Vagina (tissue), 2 donors: ENCODE measurements around the gene ZNF516. TPM values are rescaled to one million over a fixed set of nuclear protein-coding genes. Genes with fewer than 3 reads are reported as not detected.
A peak's percentile ranks its signal among the peaks of the same experiment; 100 is the strongest.

ENCODE experiments used
- DNase-seq, 2 donors: peaks; one replicate each; pipeline ENCODE4 v3.0.0-alpha.2; 2017; ENCODE audit errors: extremely low spot score in 2 of 2
- H3K27ac ChIP-seq: fragments of 200-600 bp; sonication (generic); one replicate; pipeline ENCODE4 v1.5.1; 2019
- H3K27me3 ChIP-seq: fragments of 200-600 bp; sonication (generic); one replicate; pipeline ENCODE4 v1.5.1; 2019
- H3K36me3 ChIP-seq, 2 donors: fragments of 200-600 bp; sonication (generic); one replicate each; pipeline ENCODE4 v1.5.1; 2017 to 2019
- H3K4me1 ChIP-seq: fragments of 200-600 bp; sonication (generic); one replicate; pipeline ENCODE4 v1.5.1; 2019
- H3K4me3 ChIP-seq, 2 donors: fragments of 200-600 bp; sonication (generic); 1 replicate in 1 of 2; 2 replicates in 1 of 2; pipeline ENCODE4 v1.5.1; 2016 to 2019
- H3K9me3 ChIP-seq: fragments of 200-600 bp; sonication (generic); one replicate; pipeline ENCODE4 v1.5.1; 2019
- POLR2A ChIP-seq, 2 donors: fragments of 450-650 bp; IDR thresholded peaks; one replicate each; pipeline ENCODE4 v1.6.1; 2017; ENCODE audit warnings: antibody characterized with exemption in 2 of 2, mild to moderate bottlenecking in 2 of 2, moderate library complexity in 2 of 2
- POLR2AphosphoS5 ChIP-seq, 2 donors: sonication (generic); formaldehyde crosslinking; IDR thresholded peaks; one replicate each; pipeline ENCODE4 v1.9.0; 2017; ENCODE audit warnings: antibody characterized with exemption in 2 of 2, mild to moderate bottlenecking in 2 of 2, low read depth in 1 of 2; ENCODE audit not compliant: insufficient read depth in 1 of 2
- intact Hi-C: fragments of 100-400 bp; cut with DNase I; formaldehyde crosslinking; loops from one replicate; pipeline ENCODE4 v1.15.1; 2023
- total RNA-seq: library from RNA; depleted of rRNA; stranded (reverse); fragments of >200 nt; gene quantifications from one replicate; pipeline ENCODE4 v1.2.3, GENCODE V29; 2016
- TF ChIP-seq, protein P1 (sequence below), 3 experiments: fragments of 450-650 bp in 2 of 3; fragments of 200-600 bp in 1 of 3; sonication (generic) in 1 of 3; IDR thresholded peaks; one replicate each; pipeline ENCODE4 v1.5.1; 2017 to 2019; ENCODE audit warnings: antibody characterized with exemption in 3 of 3, mild to moderate bottlenecking in 2 of 3, moderate library complexity in 2 of 3

The ZNF516 gene
- total RNA-seq, 1 donor from 2014 or later: 46.4 TPM

DNA sequence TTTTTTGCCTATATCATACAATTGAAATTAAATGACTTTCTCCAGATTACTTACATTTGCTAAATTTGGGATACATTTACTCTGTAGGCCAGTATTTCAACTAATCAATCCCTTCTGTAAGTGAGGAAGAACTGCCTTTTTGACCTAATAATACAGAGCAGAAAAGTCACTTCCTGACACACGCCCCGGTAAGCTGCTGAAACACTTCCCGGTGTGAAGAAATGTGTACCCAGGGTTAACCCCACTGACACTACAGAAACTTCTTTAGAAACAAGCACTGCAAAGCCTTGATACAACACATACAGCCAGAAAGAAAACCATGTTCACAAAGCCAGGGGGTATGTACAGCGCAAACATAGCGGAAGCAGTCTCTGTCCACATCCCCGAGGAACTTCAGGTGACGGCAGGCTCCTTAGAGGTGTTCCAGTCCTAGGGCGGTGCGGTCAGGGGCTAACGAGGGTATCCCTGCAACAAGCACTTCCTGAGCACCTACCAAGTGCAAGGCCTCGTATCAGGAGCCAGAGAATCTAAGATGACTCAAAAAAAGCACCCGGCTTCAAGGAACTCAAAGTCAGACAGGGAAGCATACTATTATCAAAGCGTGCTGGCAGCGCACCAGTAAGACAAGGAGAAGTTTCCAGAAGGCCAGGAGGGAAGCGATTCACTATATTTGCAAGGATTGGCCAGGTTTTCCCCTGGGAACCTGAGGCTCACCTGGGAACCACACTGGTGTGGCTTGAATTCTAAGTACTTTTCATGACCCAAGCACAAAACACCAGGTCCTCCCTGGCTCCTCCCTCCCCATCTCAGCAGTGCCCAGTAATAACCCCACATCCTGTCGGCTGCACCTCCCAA, 46.6 kb downstream of the ZNF516 start:
- no peaks in the 10 kb centered on the region for H3K36me3 ChIP-seq
- H3K4me1 ChIP-seq: peaks cover 98% of the 10 kb centered on the region
- intact Hi-C loops: no loop called here
- H3K9me3 ChIP-seq: no peaks in the 10 kb centered on the region
- peak; percentile 81 to 86 for DNase-seq
- H3K27ac ChIP-seq: peak overlapping the region; percentile 88
- TF ChIP-seq, protein P1, sequence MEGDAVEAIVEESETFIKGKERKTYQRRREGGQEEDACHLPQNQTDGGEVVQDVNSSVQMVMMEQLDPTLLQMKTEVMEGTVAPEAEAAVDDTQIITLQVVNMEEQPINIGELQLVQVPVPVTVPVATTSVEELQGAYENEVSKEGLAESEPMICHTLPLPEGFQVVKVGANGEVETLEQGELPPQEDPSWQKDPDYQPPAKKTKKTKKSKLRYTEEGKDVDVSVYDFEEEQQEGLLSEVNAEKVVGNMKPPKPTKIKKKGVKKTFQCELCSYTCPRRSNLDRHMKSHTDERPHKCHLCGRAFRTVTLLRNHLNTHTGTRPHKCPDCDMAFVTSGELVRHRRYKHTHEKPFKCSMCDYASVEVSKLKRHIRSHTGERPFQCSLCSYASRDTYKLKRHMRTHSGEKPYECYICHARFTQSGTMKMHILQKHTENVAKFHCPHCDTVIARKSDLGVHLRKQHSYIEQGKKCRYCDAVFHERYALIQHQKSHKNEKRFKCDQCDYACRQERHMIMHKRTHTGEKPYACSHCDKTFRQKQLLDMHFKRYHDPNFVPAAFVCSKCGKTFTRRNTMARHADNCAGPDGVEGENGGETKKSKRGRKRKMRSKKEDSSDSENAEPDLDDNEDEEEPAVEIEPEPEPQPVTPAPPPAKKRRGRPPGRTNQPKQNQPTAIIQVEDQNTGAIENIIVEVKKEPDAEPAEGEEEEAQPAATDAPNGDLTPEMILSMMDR (IDR thresholded peaks at IDR 0.05): no peak
- no peak for TF ChIP-seq POLR2A (IDR thresholded peaks at IDR 0.05)
- no peaks in the 10 kb centered on the region for H3K27me3 ChIP-seq
- H3K4me3 ChIP-seq: no peak overlapping the region

DNA sequence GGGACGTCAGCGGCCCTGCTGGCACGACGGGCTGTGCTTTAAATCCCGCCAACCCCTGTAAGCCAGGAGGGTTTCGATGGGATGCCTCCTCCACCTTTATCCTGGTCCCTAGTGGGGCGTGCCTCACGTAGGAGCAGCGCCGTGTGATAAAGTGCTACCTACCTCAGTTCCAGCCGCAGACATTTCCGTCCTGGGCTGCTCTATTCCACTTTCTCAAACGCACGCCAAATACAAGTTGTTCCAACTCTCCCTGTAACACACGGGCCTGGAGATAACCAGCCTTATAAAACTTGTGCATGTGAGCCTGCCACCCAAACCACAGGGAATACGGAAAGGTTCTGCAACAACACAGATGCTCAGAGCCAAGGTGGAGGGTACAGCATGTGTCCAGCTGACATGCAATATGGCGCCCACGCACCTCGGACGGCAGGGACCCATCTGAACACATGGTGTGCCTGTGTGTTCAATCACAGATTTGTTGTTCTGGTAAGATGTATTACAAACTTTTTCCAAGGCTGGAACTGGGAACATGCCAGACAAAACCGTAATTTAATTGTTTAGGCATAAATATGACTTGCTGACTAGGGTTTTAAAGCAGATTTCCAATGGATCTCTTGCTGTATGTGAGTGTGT, 47.7 kb downstream of the ZNF516 start:
- Histone ChIP-seq H3K27ac (peak overlapping the region; percentile 88), H3K4me3 (peak overlapping the region in 1 of 2 donors; percentile 8), H3K36me3 (peaks cover 0 to 7% of the 10 kb centered on the region in 2 donors), H3K9me3 (no peaks in the 10 kb centered on the region), H3K4me1 (peaks cover 96% of the 10 kb centered on the region), H3K27me3 (no peaks in the 10 kb centered on the region)
- TF ChIP-seq, protein P1 (IDR thresholded peaks at IDR 0.05): no peak
- TF ChIP-seq POLR2AphosphoS5 (IDR thresholded peaks at IDR 0.05; ENCODE audit: insufficient read depth in 1 of 2, low read depth in 1 of 2) (peak in 1 of 2 donors; percentile 50), POLR2A (IDR thresholded peaks at IDR 0.05) (no peak)
- DNase-seq: peak in 1 of 2 donors; percentile 86
- intact Hi-C loops: no loop called here

DNA sequence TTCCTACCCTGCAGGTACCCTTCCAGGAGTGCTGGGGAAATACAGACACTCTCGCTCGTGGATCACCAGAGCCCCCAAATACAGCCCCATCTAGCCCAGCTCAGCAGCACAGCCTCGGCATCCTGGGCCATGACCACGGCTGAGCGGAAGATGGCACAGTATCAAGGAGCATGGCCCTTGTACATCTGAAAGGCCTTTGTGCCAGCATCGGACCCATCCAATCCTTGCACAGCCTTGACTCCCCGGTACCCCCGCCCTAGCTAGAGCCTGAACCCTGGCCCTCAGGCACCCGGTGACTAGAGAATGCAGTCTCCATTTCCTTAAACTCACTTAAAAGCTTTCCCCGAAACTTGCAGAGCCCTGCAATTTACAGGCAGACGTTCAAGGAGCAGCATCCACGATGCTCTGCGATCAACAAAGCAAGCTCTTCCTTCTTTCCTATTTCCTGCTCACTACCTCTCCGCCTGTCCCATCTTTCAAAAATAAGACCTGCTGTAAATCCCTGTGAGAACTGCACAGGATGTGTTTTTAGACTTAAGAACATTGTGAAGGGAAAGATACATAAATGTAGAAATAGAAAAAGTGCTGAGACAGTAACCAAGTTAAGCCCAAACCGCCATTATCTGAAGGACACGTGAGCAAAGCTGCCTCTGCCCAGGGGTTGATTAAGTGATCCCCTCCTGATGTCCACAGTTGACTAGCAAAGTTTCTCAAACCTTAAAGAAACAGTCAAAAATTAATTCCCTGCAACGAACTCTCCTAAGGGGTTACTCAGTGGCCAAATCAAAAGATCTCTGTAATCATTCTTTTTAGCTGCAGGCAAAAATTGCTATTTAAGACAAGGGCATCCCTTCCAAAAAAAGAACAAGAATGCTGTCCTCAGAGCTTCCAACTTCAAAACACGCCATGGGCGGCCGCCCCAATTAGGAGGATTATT, 48.5 kb downstream of the ZNF516 start:
- H3K4me3 ChIP-seq: peak overlapping the region; percentile 1 to 8
- H3K27me3 ChIP-seq: no peaks in the 10 kb centered on the region
- H3K4me1 ChIP-seq: peaks cover 88% of the 10 kb centered on the region
- peaks cover 0 to 15% of the 10 kb centered on the region in 2 donors for H3K36me3 ChIP-seq
- no peaks in the 10 kb centered on the region for H3K9me3 ChIP-seq
- intact Hi-C loops: no loop called here
- TF ChIP-seq, protein P1 (IDR thresholded peaks at IDR 0.05): no peak
- TF ChIP-seq POLR2AphosphoS5 (IDR thresholded peaks at IDR 0.05; ENCODE audit: insufficient read depth in 1 of 2, low read depth in 1 of 2) (no peak), POLR2A (IDR thresholded peaks at IDR 0.05) (no peak)
- DNase-seq: peak in 1 of 2 donors; percentile 54
- H3K27ac ChIP-seq: peak overlapping the region; percentile 88

DNA sequence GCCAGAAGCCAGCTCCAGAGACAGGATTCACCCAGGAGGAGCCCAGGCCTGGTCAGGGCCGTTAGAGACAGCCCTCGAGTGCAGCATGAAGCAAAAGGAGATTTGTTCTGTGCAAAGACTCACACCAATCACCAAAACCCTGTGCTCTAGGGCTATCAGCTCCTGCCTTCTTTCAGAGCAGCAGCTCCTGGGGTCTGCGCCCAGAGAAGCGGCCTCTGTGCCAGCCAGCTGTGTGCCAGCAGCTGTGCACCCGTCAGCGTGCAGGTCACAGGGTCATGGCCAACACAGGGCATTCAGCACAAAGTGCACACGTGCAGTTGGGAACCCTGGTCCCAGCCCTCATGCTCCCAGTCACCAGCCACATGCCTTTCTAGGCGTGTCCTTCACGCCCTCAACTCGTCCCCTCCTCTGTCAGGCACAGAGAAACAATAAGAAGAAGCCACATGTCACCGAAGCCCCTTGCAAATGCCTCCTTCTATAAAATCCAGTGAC, 49.3 kb downstream of the ZNF516 start:
- H3K4me3 ChIP-seq: peak overlapping the region; percentile 1 to 8
- H3K4me1 ChIP-seq: peaks cover 81% of the 10 kb centered on the region
- no peaks in the 10 kb centered on the region for H3K27me3 ChIP-seq
- peaks cover 0 to 22% of the 10 kb centered on the region in 2 donors for H3K36me3 ChIP-seq
- intact Hi-C loops: no loop called here
- H3K9me3 ChIP-seq: no peaks in the 10 kb centered on the region
- TF ChIP-seq POLR2AphosphoS5 (IDR thresholded peaks at IDR 0.05; ENCODE audit: insufficient read depth in 1 of 2, low read depth in 1 of 2): no peak
- TF ChIP-seq, protein P1 (IDR thresholded peaks at IDR 0.05): no peak
- TF ChIP-seq POLR2A (IDR thresholded peaks at IDR 0.05): no peak
- peak overlapping the region; percentile 88 for H3K27ac ChIP-seq
- peak in 1 of 2 donors; percentile 87 for DNase-seq
